GM12873 (cell line): ENCODE measurements around the gene FCN1.

Experiments used
- CTCF ChIP-seq: IDR thresholded peaks from 2 replicates; pipeline ENCODE4 v1.5.1; 2012; ENCODE audit warnings: low read depth, mild to moderate bottlenecking, moderate library complexity, low read length, control low read depth; ENCODE audit not compliant: insufficient read depth; ENCODE audit errors: missing control alignments

The FCN1 gene

GRCh38 chr9:134863306-134863902 lies 54.3 kb downstream of the FCN1 start:
- no peak for TF ChIP-seq CTCF

- TF ChIP-seq CTCF: no peak
These were observed 55.9 kb downstream of the FCN1 start for GRCh38 chr9:134861595-134862334.

GRCh38 chr9:134860510-134860909 lies 57.2 kb downstream of the FCN1 start:
- TF ChIP-seq CTCF: no peak

- peak; percentile 68 for TF ChIP-seq CTCF
These were observed 59.5 kb downstream of the FCN1 start for GRCh38 chr9:134858051-134858841.

GRCh38 chr9:134855900-134856377 lies 61.8 kb downstream of the FCN1 start:
- TF ChIP-seq CTCF: no peak
